ENCODE data around the gene SMYD3. TPM values are rescaled to one million over a fixed set of nuclear protein-coding genes. Genes with fewer than 3 reads are reported as not detected.
"Not testable (repeated sequence)": the region's sequence is repeated elsewhere in the genome, so short reads cannot be mapped to it uniquely, and the experiment has no call there.

SMYD3 gene
- total and polyA plus RNA-seq, 2 donors (not counting 1 experiment from before 2014, with no cell fraction given): 69.4 to 83.1 TPM

GRCh38 chr1:246324711-246325110 lies 182.4 kb downstream of the SMYD3 start:
- TF ChIP-seq CTCF (conservative IDR thresholded peaks at IDR 0.05 in 1 of 2, IDR thresholded peaks at IDR 0.05 in 1 of 2; ENCODE audit: low read depth in 1 of 2, low read length in 2 of 2): no peak
- no peak for TF ChIP-seq EZH2 (IDR thresholded peaks at IDR 0.05; ENCODE audit: low read length, missing control alignments)
- Histone ChIP-seq H3K4me2 (ENCODE audit: extremely low read depth, insufficient read depth, low read length) (no peak overlapping the region), H3K36me3 (ENCODE audit: control insufficient read depth, insufficient read depth, low read length) (no peaks in the 10 kb centered on the region), H3K79me2 (ENCODE audit: control insufficient read depth, insufficient read depth, low read length) (no peaks in the 10 kb centered on the region), H4K20me1 (ENCODE audit: control insufficient read depth, extremely low read depth, insufficient read depth, low read length) (no peaks in the 10 kb centered on the region), H3K9ac (ENCODE audit: insufficient read depth, low read length) (no peak overlapping the region), H3K4me3 (replicated peaks in 1 of 4; ENCODE audit: control extremely low read depth in 1 of 4, insufficient read depth in 1 of 4, low read depth in 3 of 4, low read length in 4 of 4) (no peak overlapping the region), H3K27ac (ENCODE audit: insufficient read depth, low read length) (no peak overlapping the region), H3K27me3 (ENCODE audit: control insufficient read depth, insufficient read depth, low read length) (no peaks in the 10 kb centered on the region), H3K4me1 (ENCODE audit: control insufficient read depth, extremely low read depth, insufficient read depth, low read length) (no peaks in the 10 kb centered on the region), H2AFZ (ENCODE audit: low read length) (no peak overlapping the region), H3K9me3 (ENCODE audit: control insufficient read depth, insufficient read depth, low read depth, low read length) (no peaks in the 10 kb centered on the region)
- DNase-seq (ENCODE audit: low read depth in 2 of 2): peak; percentile 27 to 48

- H3K4me2 ChIP-seq (ENCODE audit: extremely low read depth, insufficient read depth, low read length); H3K9ac ChIP-seq (ENCODE audit: insufficient read depth, low read length); H3K4me1 ChIP-seq (ENCODE audit: control insufficient read depth, extremely low read depth, insufficient read depth, low read length); H3K27ac ChIP-seq (ENCODE audit: insufficient read depth, low read length); H3K9me3 ChIP-seq (ENCODE audit: control insufficient read depth, insufficient read depth, low read depth, low read length); H4K20me1 ChIP-seq (ENCODE audit: control insufficient read depth, extremely low read depth, insufficient read depth, low read length); DNase-seq (ENCODE audit: low read depth in 2 of 2); H3K79me2 ChIP-seq (ENCODE audit: control insufficient read depth, insufficient read depth, low read length); H3K4me3 ChIP-seq (replicated peaks in 1 of 4; ENCODE audit: control extremely low read depth in 1 of 4, insufficient read depth in 1 of 4, low read depth in 3 of 4, low read length in 4 of 4); H3K36me3 ChIP-seq (ENCODE audit: control insufficient read depth, insufficient read depth, low read length); H2AFZ ChIP-seq (ENCODE audit: low read length); H3K27me3 ChIP-seq (ENCODE audit: control insufficient read depth, insufficient read depth, low read length): not testable (repeated sequence)
These were observed 183.0 kb downstream of the SMYD3 start for GRCh38 chr1:246324033-246324432.

GRCh38 chr1:246320286-246320685 lies 186.8 kb downstream of the SMYD3 start:
- TF ChIP-seq CTCF (conservative IDR thresholded peaks at IDR 0.05 in 1 of 2, IDR thresholded peaks at IDR 0.05 in 1 of 2; ENCODE audit: low read depth in 1 of 2, low read length in 2 of 2) (no peak), EZH2 (IDR thresholded peaks at IDR 0.05; ENCODE audit: low read length, missing control alignments) (no peak)
- Histone ChIP-seq H2AFZ (ENCODE audit: low read length) (no peak overlapping the region), H3K4me1 (ENCODE audit: control insufficient read depth, extremely low read depth, insufficient read depth, low read length) (peaks cover 6% of the 10 kb centered on the region), H3K27ac (ENCODE audit: insufficient read depth, low read length) (no peak overlapping the region), H3K9me3 (ENCODE audit: control insufficient read depth, insufficient read depth, low read depth, low read length) (no peaks in the 10 kb centered on the region), H3K27me3 (ENCODE audit: control insufficient read depth, insufficient read depth, low read length) (no peaks in the 10 kb centered on the region), H3K4me3 (replicated peaks in 1 of 4; ENCODE audit: control extremely low read depth in 1 of 4, insufficient read depth in 1 of 4, low read depth in 3 of 4, low read length in 4 of 4) (no peak overlapping the region), H3K4me2 (ENCODE audit: extremely low read depth, insufficient read depth, low read length) (no peak overlapping the region), H3K36me3 (ENCODE audit: control insufficient read depth, insufficient read depth, low read length) (no peaks in the 10 kb centered on the region), H4K20me1 (ENCODE audit: control insufficient read depth, extremely low read depth, insufficient read depth, low read length) (no peaks in the 10 kb centered on the region), H3K9ac (ENCODE audit: insufficient read depth, low read length) (no peak overlapping the region), H3K79me2 (ENCODE audit: control insufficient read depth, insufficient read depth, low read length) (no peaks in the 10 kb centered on the region)
- peak in 1 of 2 donors; percentile 57 for DNase-seq (ENCODE audit: low read depth in 2 of 2)
